ENCODE measurements around the gene RAB36.

RAB36 gene

DNA sequence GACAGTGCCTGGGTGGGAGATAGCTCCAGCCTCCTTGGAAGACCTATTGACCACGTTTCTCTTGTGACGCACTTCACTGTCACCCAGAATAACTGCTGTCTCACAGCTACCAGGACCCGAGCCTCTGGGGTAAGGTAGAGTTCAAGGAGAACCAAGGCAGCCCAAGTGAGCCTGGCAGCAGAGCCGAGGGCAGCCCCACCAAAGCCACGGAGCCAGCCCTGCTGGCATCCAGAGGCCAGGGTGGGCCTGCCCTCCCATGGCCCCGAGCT, 36.3 kb upstream of the RAB36 start:
- DNase-seq, result no peak

DNA sequence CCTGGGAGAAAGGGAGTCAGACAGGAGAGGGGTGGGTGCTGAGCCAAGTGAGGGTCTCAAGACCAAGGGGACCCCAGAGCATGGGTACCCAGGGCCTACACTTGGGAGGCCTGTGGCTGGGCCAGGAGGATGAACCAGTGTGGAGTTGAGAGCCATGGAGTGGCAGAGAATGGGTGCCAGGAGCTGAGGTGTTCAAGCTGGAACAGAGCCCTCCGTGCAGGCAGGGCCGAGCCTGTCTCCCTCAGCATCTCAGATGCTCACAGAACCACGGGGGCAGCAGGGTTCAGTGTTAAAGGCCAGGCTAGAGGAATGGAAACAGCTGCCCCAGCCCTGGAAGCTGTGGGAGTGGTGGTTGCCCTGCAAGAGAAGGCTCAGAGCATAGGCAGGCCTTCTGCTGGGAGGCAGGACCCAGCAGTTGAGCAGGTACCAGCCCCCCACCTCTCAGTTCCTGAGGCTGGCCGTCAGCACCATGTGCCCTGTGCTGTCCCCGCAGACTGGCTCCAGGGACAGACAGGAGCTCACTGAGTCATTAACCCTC, 35.8 kb upstream of the RAB36 start:
- no peak for DNase-seq

DNA sequence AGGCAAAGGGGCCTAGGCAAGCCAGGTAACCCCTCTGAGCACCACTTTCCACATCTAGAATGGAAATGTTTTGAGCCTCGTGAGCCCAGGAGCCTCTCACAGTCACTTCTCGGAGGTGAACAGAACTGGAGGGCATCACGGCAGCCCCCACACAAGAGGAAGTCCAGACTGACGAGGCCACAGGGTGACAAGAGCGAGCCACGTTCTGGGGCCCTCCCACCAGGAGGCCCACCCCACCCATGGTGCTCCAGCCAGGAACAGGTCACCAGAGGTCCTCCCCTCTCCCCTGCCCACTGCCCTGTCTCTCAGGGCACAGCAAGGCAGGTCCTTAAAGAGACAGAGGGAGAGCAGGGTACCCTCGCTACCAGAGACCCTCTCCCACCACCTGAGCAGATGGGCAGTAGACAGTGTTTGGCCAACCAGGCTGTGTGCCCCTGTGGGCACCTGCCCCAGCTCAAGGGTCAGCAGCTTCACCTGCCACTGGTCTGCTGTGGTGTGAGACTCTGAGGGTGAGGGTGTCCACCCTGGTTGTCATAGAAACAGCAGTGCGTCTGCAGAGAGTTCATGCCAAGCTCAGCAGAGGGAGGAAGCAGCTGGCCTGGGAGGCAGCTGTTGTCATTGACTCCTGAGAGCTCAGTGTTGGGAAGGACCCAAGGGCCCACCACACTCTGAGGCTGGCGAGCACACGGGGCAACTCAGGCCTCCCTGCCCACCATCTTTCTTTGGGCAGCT, 34.9 kb upstream of the RAB36 start:
- DNase-seq, result no peak

DNA sequence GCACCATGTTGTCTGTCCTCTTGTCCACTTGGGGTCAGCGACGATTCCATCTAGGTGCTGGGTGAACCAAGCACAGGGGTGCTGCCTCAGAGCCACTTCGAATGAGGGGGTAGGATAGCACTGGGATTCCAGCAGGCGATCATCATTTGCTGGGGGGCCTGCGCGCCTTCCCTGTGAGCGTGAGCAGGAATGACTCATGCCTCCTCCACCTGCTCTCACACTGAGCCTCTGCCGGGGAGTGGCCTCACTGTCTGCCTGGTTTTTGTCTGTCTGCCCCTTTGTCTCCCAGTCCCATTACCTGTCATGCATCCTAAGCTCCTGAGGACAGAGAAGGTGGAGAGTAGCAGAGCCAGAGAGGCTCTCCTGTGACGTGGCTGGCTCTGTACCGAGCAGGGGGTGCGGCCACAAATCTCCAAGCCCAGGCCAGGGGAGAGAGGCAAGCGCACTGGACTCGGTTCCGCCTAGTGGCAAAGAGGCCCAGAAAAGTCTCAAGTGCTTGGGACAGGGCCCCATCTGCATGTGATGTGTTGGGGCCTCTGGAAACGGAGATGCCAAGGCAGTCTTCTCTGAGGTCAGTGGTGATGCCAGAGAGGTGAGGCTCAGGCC, 34.3 kb upstream of the RAB36 start:
- DNase-seq, result no peak

DNA sequence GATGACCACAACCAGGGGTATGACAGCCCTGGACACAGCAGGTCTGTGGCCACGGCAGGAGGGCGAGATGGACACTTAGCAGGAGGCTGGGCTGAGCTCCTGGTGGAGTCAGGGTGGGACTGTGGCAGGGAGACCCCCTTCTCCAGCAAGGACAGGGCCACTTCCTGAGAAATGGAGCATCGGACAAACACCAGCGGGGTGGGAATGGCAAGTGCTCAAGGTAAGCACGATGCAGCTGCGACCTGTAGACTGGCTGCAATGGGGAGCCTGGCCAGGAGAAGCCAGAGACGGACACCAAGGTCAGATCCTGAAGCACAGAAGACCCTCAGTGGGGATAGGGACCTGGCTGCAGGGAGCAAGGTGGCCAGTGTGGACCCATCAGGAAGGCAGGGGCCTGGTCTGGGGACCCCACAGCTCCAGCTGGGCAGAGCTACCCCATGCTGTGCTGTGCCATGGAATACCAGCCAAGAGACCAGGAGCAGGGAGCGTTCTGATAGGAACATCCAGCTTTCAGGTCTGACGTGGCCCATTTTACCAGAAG, 32.7 kb upstream of the RAB36 start:
- no peak for DNase-seq

DNA sequence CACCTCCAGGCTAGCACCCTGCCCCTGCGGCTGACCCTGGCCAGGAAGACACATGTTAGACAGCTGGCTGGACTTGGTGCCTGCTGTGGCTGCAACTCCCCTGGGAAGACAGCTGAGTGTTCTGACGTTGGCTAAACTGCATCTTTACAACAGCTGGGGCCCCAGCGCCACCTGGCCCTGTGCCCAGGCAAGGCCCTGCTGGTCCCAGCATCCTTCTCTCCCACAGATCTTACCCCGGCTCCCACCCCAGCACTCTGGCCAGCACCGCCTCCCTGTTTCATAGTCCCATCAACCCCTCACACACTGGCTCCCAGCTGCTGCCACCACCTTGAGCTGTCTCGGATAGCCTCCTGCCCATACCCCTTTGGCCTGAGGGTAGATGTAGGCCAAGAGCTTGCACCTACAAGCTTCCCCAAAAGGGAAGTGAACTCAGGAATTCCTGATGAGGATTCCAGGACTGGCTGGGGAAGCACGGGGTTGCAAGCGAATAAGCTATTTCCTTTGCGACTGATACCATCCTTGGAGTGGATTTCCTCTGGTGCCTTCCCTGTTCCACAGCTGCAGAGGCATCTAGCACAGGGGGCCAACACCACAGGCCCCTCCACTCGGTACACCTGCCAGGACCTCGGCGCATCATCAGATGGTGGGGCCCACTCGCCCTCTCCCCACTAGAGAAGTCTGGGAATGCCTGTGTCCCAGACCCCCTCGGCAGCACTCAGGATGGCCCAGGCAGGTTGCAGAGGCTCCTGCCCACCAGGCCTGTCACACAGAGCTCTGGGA, 32.0 kb upstream of the RAB36 start:
- no peak for DNase-seq

DNA sequence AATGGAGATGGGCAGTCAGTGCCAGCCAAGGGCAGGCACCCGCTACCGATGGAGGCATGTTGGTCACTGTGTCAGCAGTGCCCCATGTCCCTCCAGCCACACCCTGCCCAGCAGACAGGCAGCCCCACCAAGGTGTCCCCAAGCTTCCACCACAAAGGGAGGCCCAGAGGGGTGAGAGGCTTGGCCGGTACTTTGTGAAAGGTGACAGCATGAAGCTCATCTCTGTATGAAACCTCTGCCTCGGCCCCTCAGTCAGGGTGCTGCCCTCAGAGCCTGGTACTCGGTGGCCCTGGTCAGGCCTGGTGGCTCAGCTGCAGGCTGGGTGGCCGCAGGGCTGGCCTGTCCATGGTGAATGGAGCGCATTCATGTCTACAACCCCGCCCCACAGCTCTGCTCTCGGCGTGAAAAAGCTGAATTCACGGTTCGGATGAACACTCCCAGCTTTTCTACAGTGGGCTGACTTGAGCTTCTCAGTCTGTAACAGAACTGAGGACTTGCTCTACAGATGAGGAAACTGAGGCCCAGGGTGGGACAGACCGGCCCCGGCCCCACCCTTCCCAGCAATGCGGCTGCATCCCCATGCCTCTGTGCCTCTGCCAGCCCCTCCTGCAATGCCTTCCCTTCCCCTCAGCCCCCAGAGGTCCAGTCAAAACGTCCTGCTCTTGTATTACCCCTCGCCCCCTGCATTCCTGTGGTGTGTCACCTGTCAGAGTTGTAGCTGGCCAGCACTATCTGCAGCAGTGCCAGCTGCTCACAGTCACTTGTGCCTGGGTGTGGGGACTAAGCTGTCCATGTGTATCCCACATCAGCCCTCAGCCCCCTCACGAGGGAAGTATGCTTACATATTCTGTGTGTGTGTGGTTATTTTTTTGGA, 31.2 kb upstream of the RAB36 start:
- no peak for DNase-seq

DNA sequence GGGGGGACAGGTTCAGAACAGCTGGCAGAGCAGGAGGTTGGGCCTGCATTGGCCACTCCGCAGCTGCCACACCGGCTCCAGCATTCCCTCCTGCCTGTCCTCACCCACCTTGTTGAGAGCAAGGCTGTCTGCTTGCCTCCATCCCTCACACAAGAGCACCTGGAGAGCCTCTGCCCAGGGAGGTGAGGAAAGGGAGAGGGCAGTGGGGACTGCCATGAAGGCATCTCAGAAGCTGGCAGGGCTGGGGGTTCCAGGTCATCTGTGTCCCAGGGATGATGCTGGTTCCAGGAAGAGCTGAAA, 30.6 kb upstream of the RAB36 start:
- DNase-seq, result no peak

DNA sequence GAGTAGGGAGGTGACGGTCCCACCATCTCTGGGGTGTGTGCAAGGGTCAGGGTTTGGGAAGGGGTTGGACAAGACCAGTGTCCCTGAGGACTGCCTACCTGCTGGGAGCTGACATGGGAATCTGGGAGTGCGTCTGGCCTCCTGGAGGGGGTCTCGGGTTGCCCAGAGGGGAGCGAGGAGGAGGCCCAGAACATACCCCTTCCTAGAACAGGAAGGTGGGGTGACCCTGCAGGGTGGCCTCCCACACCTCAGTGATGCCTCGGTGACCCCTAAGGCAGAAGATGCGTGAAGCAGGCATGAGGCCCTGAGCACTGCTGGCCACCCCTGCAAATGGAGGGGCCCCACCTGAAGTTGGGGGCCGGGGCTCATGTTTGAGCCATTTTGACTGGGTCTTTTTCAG, 29.9 kb upstream of the RAB36 start:
- no peak for DNase-seq

DNA sequence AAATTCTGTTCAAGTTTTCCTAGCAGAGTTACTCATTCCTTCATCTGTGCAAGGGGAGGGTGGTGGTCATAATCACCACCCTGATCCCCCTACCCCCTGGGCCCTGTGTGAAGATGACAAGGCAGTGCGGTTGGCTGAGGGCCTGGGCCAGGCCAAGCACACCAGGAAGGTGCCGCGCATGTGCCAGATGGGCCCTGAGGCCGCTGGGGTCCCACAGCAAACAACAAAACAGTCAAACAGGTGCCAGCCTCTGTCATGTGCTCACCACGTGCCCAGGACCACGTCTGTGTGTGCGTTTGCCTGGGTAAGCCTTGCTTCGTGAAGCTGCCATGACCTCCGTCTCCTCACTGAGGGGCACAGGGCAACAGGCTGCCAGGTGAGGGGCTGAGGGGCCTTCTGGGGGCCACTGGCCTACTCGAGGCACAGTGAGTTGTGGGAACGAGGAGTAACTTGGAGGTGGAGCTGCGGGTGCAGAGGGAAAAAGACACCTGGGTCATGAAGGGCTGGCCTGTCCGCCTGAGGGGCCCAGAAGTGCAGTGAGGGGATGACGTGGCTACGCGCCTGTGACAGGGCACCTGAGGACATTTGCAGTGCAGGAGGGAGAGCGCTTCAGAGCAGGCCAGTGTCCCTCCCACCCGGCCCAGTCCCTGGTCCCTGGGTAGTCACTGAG, 29.3 kb upstream of the RAB36 start:
- no peak for DNase-seq

DNA sequence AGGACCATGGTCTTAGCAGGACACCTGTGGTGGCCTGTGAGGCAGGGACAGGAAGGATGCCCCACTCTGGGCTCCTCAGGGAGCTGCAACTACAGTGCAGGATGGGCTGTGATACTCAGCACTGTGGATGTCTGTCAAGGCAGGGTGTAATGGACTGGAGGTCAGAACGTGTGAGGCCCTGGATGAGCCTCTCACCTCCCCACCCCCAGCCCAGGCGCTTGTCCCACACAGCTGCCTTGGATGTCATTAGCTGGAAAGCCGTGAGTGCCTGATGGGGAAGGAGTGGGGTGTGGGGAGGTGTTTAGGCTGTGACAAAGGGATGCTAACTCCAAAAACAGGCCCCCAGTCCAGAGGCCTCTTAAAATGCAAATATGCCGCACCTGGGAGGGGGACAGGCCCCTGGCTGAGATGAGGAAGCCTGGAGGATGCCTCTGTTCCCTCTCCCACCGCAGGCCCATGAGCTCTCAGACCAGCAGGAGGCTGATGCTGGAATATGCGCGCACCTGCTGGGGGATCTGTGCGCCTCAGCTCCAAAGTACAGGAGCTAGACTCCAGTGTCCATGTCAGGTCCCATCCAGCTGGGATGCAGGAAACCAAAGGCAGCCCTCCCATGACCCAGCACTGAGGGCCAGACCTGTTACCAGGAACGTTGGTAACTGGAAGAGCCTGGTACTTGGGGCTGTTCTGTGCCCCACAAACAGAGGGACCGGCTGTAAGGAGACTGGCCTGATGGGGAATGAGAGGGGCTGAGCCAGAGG, 28.6 kb upstream of the RAB36 start:
- DNase-seq, result no peak

DNA sequence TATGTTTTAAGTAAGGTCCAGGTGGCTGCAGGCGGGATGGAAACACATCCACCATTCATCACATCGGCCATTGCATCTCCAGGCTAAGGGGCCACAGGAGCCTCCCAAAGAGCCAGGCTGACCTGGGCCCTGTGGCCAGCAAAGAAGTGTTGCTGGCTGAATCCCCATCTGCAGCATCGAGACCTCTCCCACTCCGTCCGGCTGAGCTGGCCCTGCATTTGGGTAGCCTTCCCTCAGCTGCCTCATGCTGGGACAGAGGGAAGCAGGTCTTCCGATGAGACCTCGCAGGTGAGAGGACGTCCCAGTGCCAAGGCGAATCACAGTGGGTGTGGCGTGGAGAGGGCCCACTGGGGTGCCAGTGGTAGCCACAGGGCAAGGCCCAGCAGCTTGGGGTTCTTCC, 28.0 kb upstream of the RAB36 start:
- DNase-seq, result no peak

DNA sequence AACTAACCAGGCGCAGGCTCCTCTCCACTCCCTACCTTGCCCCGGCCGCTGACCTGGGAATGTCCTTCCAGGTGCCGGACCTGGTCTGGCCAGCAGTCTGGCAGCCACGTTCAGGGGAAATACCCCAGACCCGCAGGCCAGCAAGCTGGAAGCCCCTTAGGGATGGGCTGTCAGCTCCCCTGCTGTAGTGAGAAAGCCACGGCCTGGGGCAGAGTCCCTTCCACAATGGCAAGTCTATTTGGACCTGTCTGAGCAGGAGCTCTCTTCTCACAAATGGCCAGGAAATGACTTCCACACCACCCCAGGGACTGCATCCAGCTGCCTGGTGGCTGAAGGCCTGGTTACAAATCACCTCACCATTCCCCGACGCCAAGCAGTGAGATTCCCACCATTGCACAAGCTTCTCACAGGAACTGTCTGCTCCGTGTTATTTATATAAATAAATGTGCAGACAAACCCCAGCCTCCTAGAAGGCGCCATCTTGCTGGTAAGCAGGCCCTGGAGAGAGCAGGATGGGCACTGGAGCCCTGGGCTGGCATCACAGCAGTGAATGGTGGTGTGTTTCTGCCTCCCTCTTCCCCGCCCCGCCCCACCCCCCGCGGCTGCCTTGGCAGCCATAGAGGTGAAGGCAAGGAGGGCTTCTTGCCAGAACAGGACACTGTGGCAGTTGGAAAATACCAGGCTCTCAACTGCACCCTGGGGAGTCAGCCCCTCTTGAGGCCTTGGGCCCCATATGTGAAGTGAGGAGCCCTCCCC, 27.2 kb upstream of the RAB36 start:
- no peak for DNase-seq

DNA sequence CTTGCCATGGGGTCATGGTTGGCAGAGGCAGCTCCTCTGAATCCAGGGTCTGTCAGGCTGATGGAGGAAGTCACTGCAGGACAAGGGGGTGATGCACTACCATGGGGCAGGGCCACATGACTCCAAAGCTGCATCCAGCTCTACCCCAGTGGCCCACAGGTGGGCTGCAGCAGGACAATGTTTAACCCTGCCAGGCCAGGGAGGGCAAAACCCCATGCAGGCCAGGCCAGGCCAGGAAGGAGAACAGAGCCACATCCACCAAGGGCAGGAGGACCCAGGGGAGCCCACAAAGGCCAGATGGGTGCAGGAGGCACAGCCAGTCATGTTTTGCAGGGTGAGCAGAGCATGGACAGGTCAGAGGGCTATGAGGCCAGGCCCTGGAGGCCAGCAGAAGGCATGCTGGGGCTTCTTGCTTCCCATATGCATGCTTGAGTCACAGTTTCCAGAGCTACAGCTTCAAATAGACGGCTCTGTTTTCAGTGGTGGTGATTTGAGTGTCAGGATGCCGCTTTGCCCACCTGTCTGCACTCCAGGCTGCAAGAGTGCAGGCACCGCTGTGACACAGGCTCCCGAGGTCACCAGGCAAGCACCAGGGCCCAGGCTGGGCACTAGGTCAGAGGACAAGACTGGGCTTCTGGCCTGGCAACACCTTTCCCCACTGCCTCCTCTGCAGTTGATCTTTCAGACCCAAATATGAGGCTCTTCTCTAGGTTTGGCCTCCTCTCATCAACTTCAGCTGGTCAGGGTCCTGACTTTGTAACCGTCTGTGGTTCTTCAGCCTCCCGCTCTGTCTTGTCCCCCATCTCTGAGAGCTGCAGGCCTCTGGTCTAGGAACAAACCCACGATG, 26.4 kb upstream of the RAB36 start:
- no peak for DNase-seq

DNA sequence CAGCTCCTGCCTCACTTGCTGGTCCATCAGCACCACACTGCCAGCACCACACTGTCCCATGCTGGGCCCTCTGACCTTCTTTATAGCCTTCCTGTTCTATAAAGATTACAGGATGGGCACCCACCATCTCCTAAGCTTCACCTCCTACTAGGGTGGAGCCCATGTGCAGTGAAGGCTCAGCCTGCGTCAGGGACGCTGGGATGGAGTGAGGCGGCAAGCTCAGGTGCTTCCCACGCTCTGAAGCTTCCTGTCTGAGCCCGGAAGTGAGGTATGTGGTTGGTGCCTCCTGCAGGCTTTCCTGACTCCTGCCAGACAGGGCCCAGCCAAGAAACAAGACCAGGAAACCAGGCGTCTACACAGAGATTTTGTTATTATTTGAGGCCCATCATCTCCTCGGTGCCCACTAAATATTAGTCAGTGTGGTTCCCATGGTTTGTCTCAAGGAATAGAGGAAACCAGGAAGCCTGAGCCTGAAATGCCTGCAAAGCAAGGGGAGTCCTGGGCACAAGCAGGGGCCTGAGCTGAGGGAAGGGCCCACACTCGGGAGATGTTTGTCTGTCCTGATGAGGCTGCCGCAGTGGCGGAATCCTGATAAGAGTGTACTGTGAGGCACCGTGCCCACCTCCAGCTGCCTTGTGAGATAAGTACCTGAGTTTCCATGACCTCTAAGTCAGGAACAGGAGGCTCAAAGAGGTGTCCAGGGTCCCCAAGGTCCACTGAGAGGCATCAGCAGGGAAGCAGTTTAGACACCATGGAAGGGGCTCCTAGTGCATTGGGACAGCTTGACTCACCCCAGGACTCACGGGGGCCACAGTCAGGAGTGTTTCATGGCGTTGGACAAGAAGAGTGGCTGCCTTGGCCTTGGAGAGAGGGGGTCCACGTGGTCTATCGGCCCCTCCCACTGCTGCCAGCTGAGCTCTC, 25.5 kb upstream of the RAB36 start:
- peak; percentile 74 to 75 for DNase-seq

DNA sequence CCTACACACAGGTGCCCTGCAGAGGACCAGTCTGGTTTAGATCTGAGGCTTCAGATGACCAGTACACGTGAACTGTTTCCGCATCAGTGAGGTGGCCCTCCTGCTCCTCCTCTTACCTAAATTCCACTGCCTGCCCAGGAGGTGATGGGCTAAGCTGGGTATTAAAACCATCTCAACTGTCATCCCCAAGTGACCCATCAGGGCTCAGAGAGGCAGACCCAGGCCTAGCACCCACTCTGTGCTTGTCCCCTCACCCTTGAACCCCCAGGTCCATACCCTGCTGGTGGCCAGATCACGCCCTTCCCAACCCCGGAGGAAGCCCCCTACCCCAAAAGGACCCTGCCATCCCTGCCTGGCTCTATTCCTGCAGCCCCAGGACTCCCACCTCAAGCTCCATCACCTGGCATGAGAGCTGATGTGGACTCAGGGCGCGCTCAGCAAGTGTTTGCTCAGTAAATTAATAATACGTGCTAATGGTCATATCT, 24.8 kb upstream of the RAB36 start:
- DNase-seq, result no peak

DNA sequence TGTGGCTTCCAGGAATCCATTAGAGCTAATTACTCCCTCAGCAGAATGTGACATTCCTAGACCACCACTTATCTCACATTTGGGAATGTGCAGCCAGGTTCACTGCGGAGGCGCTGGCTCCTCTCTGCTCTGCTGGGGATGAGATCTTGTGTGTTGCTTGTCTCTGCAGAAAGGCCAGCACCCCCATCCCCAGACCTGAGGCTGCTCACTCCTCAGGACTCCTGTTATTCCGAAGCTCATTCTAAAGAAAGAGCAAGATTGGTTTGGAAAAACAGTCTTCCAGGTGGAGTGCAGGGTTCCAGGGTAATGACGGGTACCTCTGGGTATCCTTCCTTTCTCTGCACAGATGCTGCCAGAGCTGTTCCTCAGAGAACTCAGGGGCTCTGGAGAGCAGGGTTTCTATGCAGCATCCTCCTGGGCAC, 24.3 kb upstream of the RAB36 start:
- no peak for DNase-seq

DNA sequence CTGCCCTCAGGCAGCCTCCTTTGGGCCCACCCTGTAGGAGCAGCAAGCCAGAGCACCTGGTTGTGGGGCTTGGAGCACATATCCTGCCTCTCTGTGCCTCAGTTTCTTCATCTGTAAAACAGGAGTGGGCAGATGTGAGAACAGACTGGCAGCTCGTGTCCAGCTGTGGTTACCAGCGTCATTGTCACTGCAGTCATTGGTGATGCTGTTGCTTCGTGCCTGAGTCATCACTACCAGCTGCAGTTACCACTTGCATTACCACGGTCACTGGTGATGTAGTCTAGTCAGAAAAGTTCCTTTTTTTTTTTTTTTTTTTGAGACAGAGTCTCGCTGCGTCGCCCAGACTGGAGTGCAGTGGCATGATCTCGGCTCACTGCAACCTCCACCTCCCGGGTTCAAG, 23.9 kb upstream of the RAB36 start:
- DNase-seq, result no peak

Measured in CD4-positive, alpha-beta T cell treated with Interleukin-4 for 1 hour (primary cell).